Pancreas (tissue), 10 donors: Measurements from ENCODE around the gene FGF7. TPM values are rescaled to one million over a fixed set of nuclear protein-coding genes. Genes with fewer than 3 reads are reported as not detected.

Experiments used
- ATAC-seq, 4 donors: fragments of 200-7000 bp; cut with Tn5 transposase; one replicate each; pipeline versions ENCODE4 v1.8.0 to v1.9.1; 2020; ENCODE audit warnings: mild to moderate bottlenecking in 4 of 4, moderate library complexity in 4 of 4
- DNase-seq, 6 donors: peaks; one replicate each; pipeline ENCODE4 v3.0.0-alpha.2; 2020
- FAIRE-seq: peaks from 2 replicates; lab custom pipeline; 2012; peaks lifted over from hg19 to GRCh38; lab: Jason Lieb, UNC
- H3K27ac ChIP-seq, 4 donors: fragments of 200-600 bp; sonication (generic); 1 replicate in 3 of 4; 2 replicates in 1 of 4; pipeline versions ENCODE4 v1.5.0 to v1.8.0; 2020
- H3K27me3 ChIP-seq, 4 donors: fragments of 200-600 bp; one replicate each; pipeline ENCODE4 v1.8.0; 2021
- H3K36me3 ChIP-seq, 3 donors: fragments of 200-600 bp; sonication (generic) in 1 of 3; one replicate each; pipeline versions ENCODE4 v1.5.0 to v1.8.0; 2020 to 2021
- H3K4me1 ChIP-seq, 3 donors: fragments of 200-600 bp; one replicate each; pipeline ENCODE4 v1.8.0; 2021
- H3K4me3 ChIP-seq, 4 donors: fragments of 200-600 bp; sonication (generic) in 2 of 4; one replicate each; pipeline versions ENCODE4 v1.5.0 to v1.8.0; 2020 to 2021
- H3K9me3 ChIP-seq, 4 donors: fragments of 200-600 bp; one replicate each; pipeline ENCODE4 v1.8.0; 2021
- WGBS, 2 donors: extraction: QIAGEN DNeasy Blood & Tissue Kit; methylation state at CpG; one replicate each; pipeline ENCODE4 v1.1.7; 2013; 5-methylcytosine and 5-hydroxymethylcytosine counted together
- intact Hi-C, 3 donors: fragments of 100-400 bp; cut with DNase I; formaldehyde crosslinking; loops; one replicate each; pipeline versions ENCODE4 v1.11.1 to v1.14.2; 2022
- polyA plus RNA-seq, 2 donors: library from polyadenylated mRNA; stranded (reverse); fragments of 200-250 nt; gene quantifications; one replicate each; pipeline ENCODE4 v1.2.3, GENCODE V29; 2013
- total RNA-seq, 6 donors: library from RNA; stranded (reverse); fragmentation: NEBNext Ultra II Directional in 4 of 6; extraction: Animal tissue kit (Norgen Biotek cat#: 25700) in 4 of 6; gene quantifications; one replicate each; pipeline versions ENCODE4 v1.2.1 to v1.2.4, GENCODE V29; 2021 to 2023
- TF ChIP-seq, protein P1 (sequence below), 4 donors: fragments of 200-600 bp; sonication (generic) in 3 of 4; IDR thresholded peaks; one replicate each; pipeline versions ENCODE4 v1.5.0 to v1.8.0; 2021; ENCODE audit warnings: antibody characterized with exemption in 4 of 4
- donor health status: healthy with polysubstance abuse.
- donor health status: DM: no; HTN: no; CAD: no; lungs with moderate emphysema.
- donor health status: DM: no; HTN: no; CAD: no.
- donor health status: control.
- donor health status: control.
- donor health status: Bipolar disorder and iron deficiency.
- donor health status: DM: yes; HTN: yes; CAD: no.
- donor health status: DM: no; HTN: no; CAD: no.
- donor health status: DM: no; HTN: no; CAD: no.
- donor health status: DM: yes; HTN: yes; CAD: no.

FGF7 gene
- total and polyA plus RNA-seq, 8 donors: 1.2 to 14.4 (median 4.9) TPM

- Histone ChIP-seq H3K4me3 (no peak overlapping the region), H3K27me3 (no peaks in the 10 kb centered on the region), H3K36me3 (no peaks in the 10 kb centered on the region), H3K4me1 (no peaks in the 10 kb centered on the region), H3K9me3 (no peaks in the 10 kb centered on the region), H3K27ac (no peak overlapping the region)
- TF ChIP-seq, protein P1, sequence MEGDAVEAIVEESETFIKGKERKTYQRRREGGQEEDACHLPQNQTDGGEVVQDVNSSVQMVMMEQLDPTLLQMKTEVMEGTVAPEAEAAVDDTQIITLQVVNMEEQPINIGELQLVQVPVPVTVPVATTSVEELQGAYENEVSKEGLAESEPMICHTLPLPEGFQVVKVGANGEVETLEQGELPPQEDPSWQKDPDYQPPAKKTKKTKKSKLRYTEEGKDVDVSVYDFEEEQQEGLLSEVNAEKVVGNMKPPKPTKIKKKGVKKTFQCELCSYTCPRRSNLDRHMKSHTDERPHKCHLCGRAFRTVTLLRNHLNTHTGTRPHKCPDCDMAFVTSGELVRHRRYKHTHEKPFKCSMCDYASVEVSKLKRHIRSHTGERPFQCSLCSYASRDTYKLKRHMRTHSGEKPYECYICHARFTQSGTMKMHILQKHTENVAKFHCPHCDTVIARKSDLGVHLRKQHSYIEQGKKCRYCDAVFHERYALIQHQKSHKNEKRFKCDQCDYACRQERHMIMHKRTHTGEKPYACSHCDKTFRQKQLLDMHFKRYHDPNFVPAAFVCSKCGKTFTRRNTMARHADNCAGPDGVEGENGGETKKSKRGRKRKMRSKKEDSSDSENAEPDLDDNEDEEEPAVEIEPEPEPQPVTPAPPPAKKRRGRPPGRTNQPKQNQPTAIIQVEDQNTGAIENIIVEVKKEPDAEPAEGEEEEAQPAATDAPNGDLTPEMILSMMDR (IDR thresholded peaks at IDR 0.05): no peak
- intact Hi-C loops: no loop called here
- no peak for DNase-seq
- WGBS, 2 donors: 90 to 97% methylated on average over 1 of the region's 1 CpG
- FAIRE-seq: no peak
- ATAC-seq: peak in 1 of 4 donors; percentile 16
Observed at GRCh38 chr15:49490966-49491365, 67.9 kb downstream of the FGF7 start.

- H3K27me3 ChIP-seq: no peaks in the 10 kb centered on the region
- no peak overlapping the region for H3K4me3 ChIP-seq
- no peaks in the 10 kb centered on the region for H3K4me1 ChIP-seq
- ATAC-seq (no peak), FAIRE-seq (no peak), DNase-seq (no peak)
- H3K9me3 ChIP-seq: no peaks in the 10 kb centered on the region
- no peaks in the 10 kb centered on the region for H3K36me3 ChIP-seq
- H3K27ac ChIP-seq: no peak overlapping the region
- intact Hi-C loops: no loop called here
- 83 to 84% methylated on average over 2 of the region's 2 CpGs for WGBS, 2 donors
- TF ChIP-seq, protein P1 (IDR thresholded peaks at IDR 0.05): no peak
Observed at GRCh38 chr15:49492151-49492550, 69.1 kb downstream of the FGF7 start.

GRCh38 chr15:49492830-49493229, 69.8 kb downstream of the FGF7 start:
- Histone ChIP-seq H3K36me3 (no peaks in the 10 kb centered on the region), H3K9me3 (no peaks in the 10 kb centered on the region), H3K4me3 (no peak overlapping the region), H3K27ac (no peak overlapping the region), H3K27me3 (no peaks in the 10 kb centered on the region), H3K4me1 (no peaks in the 10 kb centered on the region)
- ATAC-seq: no peak
- no peak for FAIRE-seq
- intact Hi-C loops: no loop called here
- TF ChIP-seq, protein P1 (IDR thresholded peaks at IDR 0.05): no peak
- 63 to 76% methylated on average over 1 of the region's 1 CpG for WGBS, 2 donors
- DNase-seq: no peak

GRCh38 chr15:49494842-49495241, 71.8 kb downstream of the FGF7 start:
- no peaks in the 10 kb centered on the region for H3K9me3 ChIP-seq
- no peak for FAIRE-seq
- H3K36me3 ChIP-seq: no peaks in the 10 kb centered on the region
- WGBS, 2 donors: 90 to 92% methylated on average over 1 of the region's 1 CpG
- H3K4me3 ChIP-seq: no peak overlapping the region
- TF ChIP-seq, protein P1 (IDR thresholded peaks at IDR 0.05): no peak
- DNase-seq: no peak
- H3K4me1 ChIP-seq: no peaks in the 10 kb centered on the region
- H3K27me3 ChIP-seq: no peaks in the 10 kb centered on the region
- H3K27ac ChIP-seq: no peak overlapping the region
- intact Hi-C loops: no loop called here
- ATAC-seq: no peak

DNA sequence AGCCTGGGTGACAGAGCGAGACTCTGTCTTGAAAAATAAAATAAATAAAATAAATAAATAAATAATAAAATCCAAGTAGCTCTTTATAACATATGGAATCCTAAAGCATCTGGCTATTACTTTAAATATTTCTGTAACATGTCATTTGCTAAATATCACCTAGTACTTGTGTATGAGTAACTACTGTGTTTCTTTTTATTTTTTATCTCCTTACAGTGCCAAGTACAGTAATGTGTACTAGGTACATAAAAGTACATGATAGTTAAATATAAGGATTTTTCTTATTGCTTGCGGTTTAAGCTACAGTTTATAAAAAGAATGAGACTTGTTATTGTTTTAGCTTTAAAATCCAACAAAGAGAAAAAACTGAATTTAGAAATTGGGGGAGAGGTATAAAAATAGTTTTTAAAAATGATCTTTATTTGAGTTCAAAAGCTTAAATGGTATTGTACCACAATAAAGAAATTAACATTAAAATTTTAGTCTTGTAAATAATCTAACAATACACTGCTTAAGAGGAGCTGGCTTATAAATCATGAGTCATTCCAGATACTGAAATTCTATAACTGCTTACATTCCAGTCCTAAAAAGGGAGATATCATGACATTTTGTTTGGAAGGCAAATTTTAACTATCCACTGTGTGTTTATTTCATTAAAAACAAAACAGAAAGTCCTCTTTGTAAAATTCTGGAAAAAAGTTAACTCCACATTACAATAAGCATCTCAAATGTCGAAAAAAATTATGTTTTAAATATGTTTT, 73.1 kb downstream of the FGF7 start:
- peak; percentile 45 for FAIRE-seq
- Histone ChIP-seq H3K4me3 (no peak overlapping the region), H3K27me3 (no peaks in the 10 kb centered on the region), H3K27ac (no peak overlapping the region), H3K36me3 (no peaks in the 10 kb centered on the region), H3K4me1 (no peaks in the 10 kb centered on the region), H3K9me3 (no peaks in the 10 kb centered on the region)
- no peak for ATAC-seq
- intact Hi-C loops: no loop called here
- TF ChIP-seq, protein P1 (IDR thresholded peaks at IDR 0.05): no peak
- WGBS, 2 donors: 84 to 87% methylated on average over 3 of the region's 3 CpGs
- DNase-seq: no peak
